HepG2 (cell line): ENCODE results near the gene DHFR. TPM values are rescaled to one million over a fixed set of nuclear protein-coding genes. Genes with fewer than 3 reads are reported as not detected.

Source experiments
- ATAC-seq: fragments of 200-7000 bp; cut with Tn5 transposase; 3 replicates; pipeline ENCODE4 v1.9.1; 2020; ENCODE audit warnings: mild to moderate bottlenecking, moderate library complexity
- BruUV-seq: library from RNA; stranded (reverse); fragments of 400-500 nt; replicated peaks from 2 replicates; lab custom pipeline; 2021; lab: Mats Ljungman, UMichigan
- CTCF ChIA-PET: fragments of 300-600 bp; formaldehyde crosslinking; extraction: SDS; loops from one replicate; lab custom pipeline; 2021; ENCODE audit warnings: low total read pairs, inconsistent platforms, low intra/inter-chr PET ratio; lab: Yijun Ruan, JAX
- POLR2A ChIA-PET: fragments of 350-600 bp; sonication (Branson Sonifier 250); formaldehyde crosslinking; loops from one replicate; lab custom pipeline; 2020; ENCODE audit warnings: antibody characterized with exemption, inconsistent platforms; lab: Yijun Ruan, JAX
- DNase-seq: peaks from one replicate; pipeline ENCODE4 v3.0.0-alpha.2; 2015; ENCODE audit warnings: low spot score
- FAIRE-seq: peaks from 3 replicates; lab custom pipeline; 2011; peaks lifted over from hg19 to GRCh38; lab: Jason Lieb, UNC
- H2AFZ ChIP-seq: one replicate; pipeline ENCODE4 v1.6.1; 2011; ENCODE audit warnings: low read length, inconsistent platforms
- H3K27ac ChIP-seq: fragments of 300-600 bp; 3 replicates; pipeline ENCODE4 v1.8.0; 2011; ENCODE audit warnings: mixed run types, mild to moderate bottlenecking, mixed read lengths, low read length, inconsistent platforms; ENCODE audit not compliant: insufficient read depth; ENCODE audit errors: extremely low read length
- H3K27me3 ChIP-seq, 2 experiments: fragments of 200-600 bp in 1 of 2; 2 replicates in 1 of 2; 3 replicates in 1 of 2; pipeline versions ENCODE4 v1.6.0 to v1.8.0; 2011; ENCODE audit warnings: low read length in 2 of 2, mild to moderate bottlenecking in 2 of 2, moderate library complexity in 2 of 2, inconsistent platforms in 1 of 2; ENCODE audit not compliant: insufficient read depth in 2 of 2, control insufficient read depth in 1 of 2
- H3K36me3 ChIP-seq, 2 experiments: fragments of 200-600 bp in 1 of 2; replicated peaks in 1 of 2; 2 replicates in 1 of 2; 3 replicates in 1 of 2; pipeline versions ENCODE4 v1.5.1 to v1.8.0; 2011; ENCODE audit warnings: low read length in 2 of 2, inconsistent platforms in 1 of 2; ENCODE audit not compliant: insufficient read depth in 2 of 2, control insufficient read depth in 1 of 2
- H3K4me1 ChIP-seq: 2 replicates; pipeline ENCODE4 v1.5.1; 2012; ENCODE audit warnings: low read length, inconsistent platforms; ENCODE audit not compliant: insufficient read depth
- H3K4me2 ChIP-seq: 2 replicates; pipeline ENCODE4 v1.6.0; 2011; ENCODE audit warnings: low read depth, low read length, inconsistent platforms
- H3K4me3 ChIP-seq, 3 experiments: fragments of 200-600 bp in 1 of 3; sonication (generic), shearing (Covaris generic) in 1 of 3; replicated peaks in 1 of 3; 2 replicates each; pipeline ENCODE4 v1.5.1; 2011 to 2016; ENCODE audit warnings: low read length in 3 of 3, inconsistent platforms in 2 of 3, low read depth in 2 of 3, mild to moderate bottlenecking in 2 of 3, control low read depth in 1 of 3, mixed read lengths in 1 of 3; ENCODE audit not compliant: insufficient read depth in 1 of 3
- H3K79me2 ChIP-seq: one replicate; pipeline ENCODE4 v1.6.1; 2011; ENCODE audit warnings: low read length, inconsistent platforms; ENCODE audit not compliant: insufficient read depth
- H3K9ac ChIP-seq: 2 replicates; pipeline ENCODE4 v1.6.0; 2011; ENCODE audit warnings: mild to moderate bottlenecking, low read depth, low read length, inconsistent platforms; ENCODE audit not compliant: insufficient read depth
- H3K9me3 ChIP-seq: 2 replicates; pipeline ENCODE4 v1.5.1; 2012; ENCODE audit warnings: mild to moderate bottlenecking, low read length
- H4K20me1 ChIP-seq: 2 replicates; pipeline ENCODE4 v1.6.0; 2011; ENCODE audit warnings: inconsistent platforms, mild to moderate bottlenecking, low read length, moderate library complexity; ENCODE audit not compliant: insufficient read depth
- CHD2 ChIP-seq: IDR thresholded peaks from 2 replicates; pipeline ENCODE4 v1.6.1; 2011; ENCODE audit warnings: low read depth, low read length, improper control_type of control experiment
- GATA4 ChIP-seq: sonication (generic); IDR thresholded peaks from 2 replicates; pipeline ENCODE4 v1.6.1; 2016; ENCODE audit warnings: antibody characterized with exemption, low read depth, borderline replicate concordance
- HMG20A ChIP-seq: IDR thresholded peaks from 2 replicates; pipeline ENCODE4 v1.6.1; 2016; ENCODE audit warnings: borderline replicate concordance
- HOXA7 ChIP-seq: sonication (generic); formaldehyde crosslinking; IDR thresholded peaks from 2 replicates; pipeline ENCODE4 v1.8.1; 2022; ENCODE audit warnings: mild to moderate bottlenecking, missing genetic modification reagents, moderate library complexity
- KDM4B ChIP-seq: sonication (generic); formaldehyde crosslinking; IDR thresholded peaks from 2 replicates; pipeline ENCODE4 v1.4.0; 2020; ENCODE audit warnings: missing genetic modification reagents
- TBP ChIP-seq: sonication (generic); formaldehyde crosslinking; IDR thresholded peaks from 2 replicates; pipeline ENCODE4 v1.5.0; 2020; ENCODE audit warnings: missing genetic modification reagents
- ZBED4 ChIP-seq: sonication (generic); formaldehyde crosslinking; IDR thresholded peaks from 2 replicates; pipeline ENCODE4 v1.4.0; 2020; ENCODE audit warnings: missing genetic modification reagents, borderline replicate concordance
- ZFP90 ChIP-seq: sonication (generic); formaldehyde crosslinking; IDR thresholded peaks from 2 replicates; pipeline ENCODE4 v1.8.0; 2022; ENCODE audit warnings: missing genetic modification reagents, mild to moderate bottlenecking, inconsistent platforms, borderline replicate concordance
- ZNF138 ChIP-seq: sonication (generic); formaldehyde crosslinking; IDR thresholded peaks from 2 replicates; pipeline ENCODE4 v1.5.0; 2020; ENCODE audit warnings: mild to moderate bottlenecking, low read depth, missing genetic modification reagents
- ZNF543 ChIP-seq: sonication (generic); formaldehyde crosslinking; IDR thresholded peaks from 2 replicates; pipeline ENCODE4 v1.4.0; 2020; ENCODE audit warnings: mild to moderate bottlenecking, missing genetic modification reagents
- ZNF652 ChIP-seq: IDR thresholded peaks from 2 replicates; pipeline ENCODE4 v1.6.1; 2016; ENCODE audit warnings: low read depth, borderline replicate concordance
- WGBS: methylation state at CpG from one replicate; pipeline ENCODE4 v1.1.6; 2017; ENCODE audit warnings: low lambda C conversion rate; 5-methylcytosine and 5-hydroxymethylcytosine counted together
- in situ Hi-C: cut with HindIII; loops from 2 replicates; pipeline ENCODE4 v1.10.0; 2017; ENCODE audit warnings: low pct_unique_long_range_greater_than_20kb; ENCODE audit not compliant: extremely low pct_ligation_motif_present
- intact Hi-C: fragments of 100-400 bp; cut with micrococcal nuclease; formaldehyde crosslinking; loops from one replicate; pipeline ENCODE4 v1.10.0; 2022; ENCODE audit not compliant: unreplicated experiment
- polyA plus RNA-seq, 8 experiments: library from polyadenylated mRNA; depleted of rRNA in 3 of 8; stranded (reverse) in 7 of 8; unstranded in 1 of 8; fragments of >200 nt; fragmentation: Illumina TruSeq in 4 of 8; extraction: Trizol in 4 of 8; gene quantifications; 2 replicates each; pipeline versions ENCODE4 v1.2.1 to v1.2.3, GENCODE V29; 2011 to 2016; ENCODE audit warnings: low read depth in 4 of 8, missing spikeins in 1 of 8, mixed read lengths in 1 of 8; ENCODE audit not compliant: insufficient read depth in 1 of 8
- total RNA-seq, 5 experiments: library from RNA; depleted of rRNA; stranded (reverse); fragments of >200 nt; fragmentation: Illumina TruSeq; extraction: Trizol; gene quantifications; 2 replicates each; pipeline ENCODE4 v1.2.3, GENCODE V29; 2016; ENCODE audit warnings: low read depth in 1 of 5
- TF ChIP-seq, protein P1 (sequence below): IDR thresholded peaks from 2 replicates; pipeline ENCODE4 v1.4.0; 2020; ENCODE audit warnings: mild to moderate bottlenecking, missing genetic modification reagents
- TF ChIP-seq, protein P2 (sequence below): IDR thresholded peaks from 2 replicates; pipeline ENCODE4 v1.6.1; 2012; ENCODE audit warnings: low read depth, low read length, improper control_type of control experiment

The DHFR gene
- total and polyA plus RNA-seq, 2 of the 13 experiments (the other 11 are each of a cell fraction or from before 2014, with no cell fraction given) = 22.8 to 59.0 TPM

GRCh38 chr5:80631278-80632259 is 23.2 kb downstream of the DHFR start:
- H3K36me3 ChIP-seq = peaks cover 0 to 5% of the 10 kb centered on the region in 2 experiments; a peak in 2 of 5 replicates
- DNase-seq = peak; percentile 86
- peak; percentile 68 for FAIRE-seq
- 20% methylated on average over 11 of the region's 11 CpGs for WGBS
- H3K4me3 ChIP-seq = peak overlapping the region in 2 of 3 experiments; percentile 29 to 38; a peak in 2 of 6 replicates
- no peaks in the 10 kb centered on the region for H3K27me3 ChIP-seq
- H3K79me2 ChIP-seq = no peaks in the 10 kb centered on the region
- in situ Hi-C loops = no loop called here
- intact Hi-C loops = no loop called here
- peak overlapping the region; percentile 71 for H3K4me2 ChIP-seq
- CTCF ChIA-PET = no interaction called here
- peak overlapping the region; percentile 74 for H3K27ac ChIP-seq
- POLR2A ChIA-PET = interaction anchor here (0.9 to 1.3 kb wide), 2 partner anchors 24 to 38 kb away, joined by 4 to 6 read pairs; partner anchors contain the start of gene DHFR
- H4K20me1 ChIP-seq = no peaks in the 10 kb centered on the region
- no TSS peak for BruUV-seq
- H3K9ac ChIP-seq = peak overlapping the region; percentile 24; the same call in 1 of the 2 replicates
- ATAC-seq = peak; percentile 99
- H3K9me3 ChIP-seq = no peaks in the 10 kb centered on the region
- peaks cover 27% of the 10 kb centered on the region for H3K4me1 ChIP-seq
- peak overlapping the region; percentile 33 for H2AFZ ChIP-seq
- TF ChIP-seq ZFP90 (CRISPR knock-in tag) (no peak), ZBED4 (CRISPR knock-in tag) (no peak), TBP (CRISPR knock-in tag) (no peak), ZNF138 (CRISPR knock-in tag) (no peak), KDM4B (CRISPR knock-in tag) (no peak), CHD2 (no peak), GATA4 (no peak), ZNF543 (CRISPR knock-in tag) (0 out of 2 replicates have a peak, but pooled peaks have one; percentile 20), HMG20A (CRISPR knock-in tag) (peak; percentile 60; the same call in 1 of the 2 replicates), HOXA7 (CRISPR knock-in tag) (no peak), ZNF652 (peak; percentile 88)
- TF ChIP-seq, protein P1, sequence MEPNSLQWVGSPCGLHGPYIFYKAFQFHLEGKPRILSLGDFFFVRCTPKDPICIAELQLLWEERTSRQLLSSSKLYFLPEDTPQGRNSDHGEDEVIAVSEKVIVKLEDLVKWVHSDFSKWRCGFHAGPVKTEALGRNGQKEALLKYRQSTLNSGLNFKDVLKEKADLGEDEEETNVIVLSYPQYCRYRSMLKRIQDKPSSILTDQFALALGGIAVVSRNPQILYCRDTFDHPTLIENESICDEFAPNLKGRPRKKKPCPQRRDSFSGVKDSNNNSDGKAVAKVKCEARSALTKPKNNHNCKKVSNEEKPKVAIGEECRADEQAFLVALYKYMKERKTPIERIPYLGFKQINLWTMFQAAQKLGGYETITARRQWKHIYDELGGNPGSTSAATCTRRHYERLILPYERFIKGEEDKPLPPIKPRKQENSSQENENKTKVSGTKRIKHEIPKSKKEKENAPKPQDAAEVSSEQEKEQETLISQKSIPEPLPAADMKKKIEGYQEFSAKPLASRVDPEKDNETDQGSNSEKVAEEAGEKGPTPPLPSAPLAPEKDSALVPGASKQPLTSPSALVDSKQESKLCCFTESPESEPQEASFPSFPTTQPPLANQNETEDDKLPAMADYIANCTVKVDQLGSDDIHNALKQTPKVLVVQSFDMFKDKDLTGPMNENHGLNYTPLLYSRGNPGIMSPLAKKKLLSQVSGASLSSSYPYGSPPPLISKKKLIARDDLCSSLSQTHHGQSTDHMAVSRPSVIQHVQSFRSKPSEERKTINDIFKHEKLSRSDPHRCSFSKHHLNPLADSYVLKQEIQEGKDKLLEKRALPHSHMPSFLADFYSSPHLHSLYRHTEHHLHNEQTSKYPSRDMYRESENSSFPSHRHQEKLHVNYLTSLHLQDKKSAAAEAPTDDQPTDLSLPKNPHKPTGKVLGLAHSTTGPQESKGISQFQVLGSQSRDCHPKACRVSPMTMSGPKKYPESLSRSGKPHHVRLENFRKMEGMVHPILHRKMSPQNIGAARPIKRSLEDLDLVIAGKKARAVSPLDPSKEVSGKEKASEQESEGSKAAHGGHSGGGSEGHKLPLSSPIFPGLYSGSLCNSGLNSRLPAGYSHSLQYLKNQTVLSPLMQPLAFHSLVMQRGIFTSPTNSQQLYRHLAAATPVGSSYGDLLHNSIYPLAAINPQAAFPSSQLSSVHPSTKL = peak; percentile 54; the same call in 1 of the 2 replicates
- TF ChIP-seq, protein P2, sequence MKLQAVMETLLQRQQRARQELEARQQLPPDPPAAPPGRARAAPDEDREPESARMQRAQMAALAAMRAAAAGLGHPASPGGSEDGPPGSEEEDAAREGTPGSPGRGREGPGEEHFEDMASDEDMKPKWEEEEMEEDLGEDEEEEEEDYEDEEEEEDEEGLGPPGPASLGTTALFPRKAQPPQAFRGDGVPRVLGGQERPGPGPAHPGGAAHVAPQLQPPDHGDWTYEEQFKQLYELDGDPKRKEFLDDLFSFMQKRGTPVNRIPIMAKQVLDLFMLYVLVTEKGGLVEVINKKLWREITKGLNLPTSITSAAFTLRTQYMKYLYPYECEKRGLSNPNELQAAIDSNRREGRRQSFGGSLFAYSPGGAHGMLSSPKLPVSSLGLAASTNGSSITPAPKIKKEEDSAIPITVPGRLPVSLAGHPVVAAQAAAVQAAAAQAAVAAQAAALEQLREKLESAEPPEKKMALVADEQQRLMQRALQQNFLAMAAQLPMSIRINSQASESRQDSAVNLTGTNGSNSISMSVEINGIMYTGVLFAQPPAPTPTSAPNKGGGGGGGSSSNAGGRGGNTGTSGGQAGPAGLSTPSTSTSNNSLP = peak; percentile 67
